Measurements from ENCODE around the gene PLA2G6.

PLA2G6 gene

DNA sequence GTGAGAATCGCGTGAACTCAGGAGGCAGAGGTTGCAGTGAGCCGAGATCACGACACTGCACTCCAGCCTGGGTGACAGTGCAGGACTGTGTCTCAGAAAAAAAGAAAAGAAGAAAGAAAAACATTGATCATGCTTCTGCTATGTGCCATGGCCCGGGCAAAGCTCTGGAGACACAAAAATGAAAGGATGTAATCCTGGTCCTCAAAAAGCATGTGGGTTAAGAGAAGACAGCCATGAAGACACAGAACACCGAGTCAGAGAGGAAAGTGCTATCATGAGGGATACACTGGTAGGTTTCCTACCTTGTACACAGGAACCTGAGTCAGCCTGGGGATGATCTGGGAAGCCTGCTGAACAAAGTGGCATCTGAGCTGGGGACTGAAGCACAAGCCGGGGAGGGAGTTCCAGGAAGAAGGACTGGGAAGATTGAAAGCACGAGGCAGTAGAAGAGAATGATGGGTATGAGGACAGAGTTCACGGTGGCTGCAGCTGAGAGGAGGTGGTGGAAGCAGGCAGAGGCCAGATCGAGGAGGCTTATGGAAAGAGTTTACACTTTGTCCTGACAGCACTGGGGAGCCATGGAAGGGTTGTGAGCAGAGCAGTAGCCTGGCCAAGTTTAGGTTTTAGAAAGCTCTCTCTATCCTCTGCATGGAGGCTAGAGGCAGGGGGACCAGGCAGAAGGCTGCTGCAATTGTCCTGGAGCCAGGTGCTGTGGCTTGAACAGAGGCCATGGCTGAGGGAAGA lies 10.3 kb upstream of the PLA2G6 start:
- Histone ChIP-seq H3K4me1 (ENCODE audit: insufficient read depth, poor library complexity, severe bottlenecking) (no peaks in the 10 kb centered on the region), H3K9me3 (ENCODE audit: severe bottlenecking) (no peaks in the 10 kb centered on the region), H3K4me3 (ENCODE audit: severe bottlenecking) (no peak overlapping the region), H3K36me3 (ENCODE audit: low read depth) (no peaks in the 10 kb centered on the region), H3K27me3 (ENCODE audit: insufficient read depth, poor library complexity, severe bottlenecking) (no peaks in the 10 kb centered on the region), H3K27ac (ENCODE audit: poor library complexity, severe bottlenecking) (no peak overlapping the region)
- TF ChIP-seq CTCF (IDR thresholded peaks at IDR 0.05; ENCODE audit: poor library complexity, severe bottlenecking) = no peak
- ATAC-seq (ENCODE audit: low read depth) (no peak), DNase-seq (ENCODE audit: low spot score) (no peak)

- H3K27ac ChIP-seq (ENCODE audit: poor library complexity, severe bottlenecking) = no peak overlapping the region
- no peaks in the 10 kb centered on the region for H3K36me3 ChIP-seq (ENCODE audit: low read depth)
- H3K4me1 ChIP-seq (ENCODE audit: insufficient read depth, poor library complexity, severe bottlenecking) = no peaks in the 10 kb centered on the region
- DNase-seq (ENCODE audit: low spot score) (no peak), ATAC-seq (ENCODE audit: low read depth) (no peak)
- H3K27me3 ChIP-seq (ENCODE audit: insufficient read depth, poor library complexity, severe bottlenecking) = no peaks in the 10 kb centered on the region
- TF ChIP-seq CTCF (IDR thresholded peaks at IDR 0.05; ENCODE audit: poor library complexity, severe bottlenecking) = no peak
- no peaks in the 10 kb centered on the region for H3K9me3 ChIP-seq (ENCODE audit: severe bottlenecking)
- no peak overlapping the region for H3K4me3 ChIP-seq (ENCODE audit: severe bottlenecking)
These were observed 9.4 kb upstream of the PLA2G6 start for GRCh38 chr22:38191055-38191454.

GRCh38 chr22:38190581-38190980 lies 9.0 kb upstream of the PLA2G6 start:
- DNase-seq (ENCODE audit: low spot score) (no peak), ATAC-seq (ENCODE audit: low read depth) (no peak)
- H3K4me1 ChIP-seq (ENCODE audit: insufficient read depth, poor library complexity, severe bottlenecking) = no peaks in the 10 kb centered on the region
- no peak overlapping the region for H3K27ac ChIP-seq (ENCODE audit: poor library complexity, severe bottlenecking)
- no peaks in the 10 kb centered on the region for H3K9me3 ChIP-seq (ENCODE audit: severe bottlenecking)
- no peaks in the 10 kb centered on the region for H3K36me3 ChIP-seq (ENCODE audit: low read depth)
- TF ChIP-seq CTCF (IDR thresholded peaks at IDR 0.05; ENCODE audit: poor library complexity, severe bottlenecking) = no peak
- H3K4me3 ChIP-seq (ENCODE audit: severe bottlenecking) = no peak overlapping the region
- no peaks in the 10 kb centered on the region for H3K27me3 ChIP-seq (ENCODE audit: insufficient read depth, poor library complexity, severe bottlenecking)

DNA sequence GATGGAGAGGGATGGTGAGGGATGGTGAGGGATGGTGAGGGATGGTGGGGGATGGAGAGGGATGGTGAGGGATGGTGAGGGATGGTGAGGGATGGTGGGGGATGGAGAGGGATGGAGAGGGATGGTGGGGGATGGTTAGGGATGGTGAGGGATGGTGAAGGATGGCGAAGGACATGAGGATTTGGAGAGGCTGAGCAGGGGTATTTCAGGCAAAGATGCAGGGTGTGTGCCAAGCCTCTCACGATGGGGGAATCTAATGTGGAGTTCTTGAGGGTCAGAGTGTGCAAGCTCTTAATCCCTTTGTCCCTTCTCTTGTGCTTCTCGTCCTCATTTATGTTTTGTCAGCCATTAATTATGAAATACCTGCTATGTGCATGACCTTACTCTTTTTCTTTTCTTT lies 7.5 kb upstream of the PLA2G6 start:
- no peak for ATAC-seq (ENCODE audit: low read depth)
- DNase-seq (ENCODE audit: low spot score) = no peak
- H3K27ac ChIP-seq (ENCODE audit: poor library complexity, severe bottlenecking) = no peak overlapping the region
- no peaks in the 10 kb centered on the region for H3K9me3 ChIP-seq (ENCODE audit: severe bottlenecking)
- no peaks in the 10 kb centered on the region for H3K36me3 ChIP-seq (ENCODE audit: low read depth)
- no peaks in the 10 kb centered on the region for H3K27me3 ChIP-seq (ENCODE audit: insufficient read depth, poor library complexity, severe bottlenecking)
- H3K4me3 ChIP-seq (ENCODE audit: severe bottlenecking) = no peak overlapping the region
- no peak for TF ChIP-seq CTCF (IDR thresholded peaks at IDR 0.05; ENCODE audit: poor library complexity, severe bottlenecking)
- no peaks in the 10 kb centered on the region for H3K4me1 ChIP-seq (ENCODE audit: insufficient read depth, poor library complexity, severe bottlenecking)
